Fibroblast of lung (primary cell): ENCODE measurements around the gene TBRG1.

Experiments used
- CTCF ChIP-seq, 2 donors: IDR thresholded peaks in 1 of 2; conservative IDR thresholded peaks in 1 of 2; 1 replicate in 1 of 2; 2 replicates in 1 of 2; pipeline ENCODE4 v1.5.1; 2011 to 2012; ENCODE audit warnings: low read length in 2 of 2, control low read depth in 1 of 2, inconsistent platforms in 1 of 2, low read depth in 1 of 2, mild to moderate bottlenecking in 1 of 2
- EZH2 ChIP-seq: IDR thresholded peaks from 2 replicates; pipeline ENCODE4 v1.5.1; 2012; ENCODE audit warnings: low read length, control low read depth, mild to moderate bottlenecking; ENCODE audit errors: missing control alignments

GRCh38 chr11:124625504-124626168, 3.0 kb downstream of the TBRG1 start:
- no peak for TF ChIP-seq EZH2
- TF ChIP-seq CTCF (conservative IDR thresholded peaks at IDR 0.05 in 1 of 2, IDR thresholded peaks at IDR 0.05 in 1 of 2; ENCODE audit: low read depth in 1 of 2, low read length in 2 of 2), result no peak
